Measurements from ENCODE around the gene RNF150.

The RNF150 gene

GRCh38 chr4:140869446-140869845 is 263.8 kb downstream of the RNF150 start:
- no peak for DNase-seq (ENCODE audit: low read depth in 2 of 3, low spot score in 2 of 3)

GRCh38 chr4:140867356-140867755 is 265.9 kb downstream of the RNF150 start:
- no peak for DNase-seq (ENCODE audit: low read depth in 2 of 3, low spot score in 2 of 3)

GRCh38 chr4:140866492-140867005 is 266.7 kb downstream of the RNF150 start:
- DNase-seq (ENCODE audit: low read depth in 2 of 3, low spot score in 2 of 3), result no peak

DNA sequence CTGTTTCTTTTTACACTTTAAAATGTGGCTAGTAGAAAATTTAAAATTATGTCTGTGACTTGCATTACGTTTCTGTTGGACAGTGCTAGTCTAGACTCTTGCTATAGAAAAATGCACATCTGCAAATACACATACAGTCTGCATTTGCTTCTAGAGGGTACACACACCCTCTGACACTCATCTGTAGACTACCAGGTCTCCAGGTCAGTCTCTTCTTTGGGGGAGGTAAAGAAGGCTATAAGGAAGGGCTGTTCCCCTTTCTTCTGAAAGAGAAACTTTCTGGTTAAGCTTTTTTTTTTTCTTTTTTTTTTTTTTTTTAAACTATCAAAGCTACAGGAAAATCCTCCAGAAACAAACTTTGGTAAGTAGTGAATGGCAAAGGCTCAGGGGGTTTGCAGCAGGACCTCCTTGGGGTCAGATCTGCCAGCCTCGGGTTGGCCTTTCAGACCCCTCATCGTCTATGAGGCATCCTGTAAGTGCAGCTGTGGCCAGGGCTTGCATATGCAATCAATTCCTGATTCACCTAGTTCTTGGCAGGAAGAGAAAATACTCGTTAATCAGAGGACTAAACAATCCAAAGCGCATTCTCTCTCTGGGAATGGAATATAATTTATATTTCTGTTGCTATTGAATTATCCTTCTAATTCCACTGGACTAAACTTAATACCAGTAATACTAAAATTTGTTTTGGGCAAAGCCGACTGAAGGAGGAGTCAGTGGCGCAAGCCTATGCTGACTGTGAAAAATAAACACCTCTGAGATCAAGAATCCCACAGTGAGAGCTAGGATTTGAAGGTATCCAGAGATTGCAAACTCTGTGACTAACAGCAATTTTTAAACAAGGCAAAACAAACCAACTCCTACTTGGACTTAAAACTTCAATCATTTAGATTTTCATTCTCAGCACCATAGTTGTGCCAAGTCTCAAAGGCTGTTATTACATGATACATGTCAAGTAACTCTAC is 267.7 kb downstream of the RNF150 start:
- DNase-seq (ENCODE audit: low read depth in 2 of 3, low spot score in 2 of 3), result no peak

DNA sequence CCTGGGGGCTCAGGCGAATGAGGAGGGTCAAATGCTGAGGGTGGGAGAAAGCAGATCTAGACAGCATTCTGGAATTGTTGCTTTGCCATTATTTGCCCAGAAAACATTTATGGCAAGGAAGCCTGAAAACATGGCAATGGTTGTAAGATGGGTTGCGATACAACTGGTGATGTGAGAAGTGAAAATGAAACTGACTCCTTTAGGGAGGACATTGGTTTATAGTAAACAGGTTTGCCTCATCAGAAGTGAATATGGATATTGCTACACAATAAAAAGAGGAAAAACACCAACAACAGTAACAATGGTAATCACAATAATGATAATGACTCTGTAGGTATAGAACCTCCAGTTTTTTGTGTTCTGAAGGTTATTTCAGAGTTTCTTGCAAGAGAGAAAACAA is 270.1 kb downstream of the RNF150 start:
- no peak for DNase-seq (ENCODE audit: low read depth in 2 of 3, low spot score in 2 of 3)

- no peak for DNase-seq (ENCODE audit: low read depth in 2 of 3, low spot score in 2 of 3)
Measured at GRCh38 chr4:140862177-140862442, 271.2 kb downstream of the RNF150 start.

- no peak for DNase-seq (ENCODE audit: low read depth in 2 of 3, low spot score in 2 of 3)
Measured at GRCh38 chr4:140861359-140862176, 271.7 kb downstream of the RNF150 start.

DNA sequence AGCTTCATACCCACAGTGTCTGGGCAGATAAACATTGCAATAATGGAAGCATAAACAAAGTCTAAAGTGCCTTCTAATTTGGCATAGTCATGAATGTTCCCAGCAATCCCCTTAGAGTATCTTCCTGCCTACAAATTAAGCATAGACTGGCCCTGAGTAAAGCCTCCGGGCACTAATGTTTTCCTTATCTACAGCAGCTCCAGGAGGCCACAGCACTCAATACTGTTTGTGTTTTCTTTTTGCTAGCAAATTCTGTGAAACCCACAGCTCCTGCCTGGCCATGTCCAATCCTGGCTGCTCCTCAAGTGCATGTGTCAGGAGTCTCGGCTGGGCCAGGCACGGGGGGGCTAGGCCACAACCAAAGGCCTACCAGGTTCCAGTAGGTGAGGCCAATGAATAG is 274.4 kb downstream of the RNF150 start:
- no peak for DNase-seq (ENCODE audit: low read depth in 2 of 3, low spot score in 2 of 3)

- no peak for DNase-seq (ENCODE audit: low read depth in 2 of 3, low spot score in 2 of 3)
Measured at GRCh38 chr4:140857111-140857510, 276.2 kb downstream of the RNF150 start.

- no peak for DNase-seq (ENCODE audit: low read depth in 2 of 3, low spot score in 2 of 3)
Measured at GRCh38 chr4:140856621-140857062, 276.6 kb downstream of the RNF150 start.

- no peak for DNase-seq (ENCODE audit: low read depth in 2 of 3, low spot score in 2 of 3)
Measured at GRCh38 chr4:140854168-140854567, 279.1 kb downstream of the RNF150 start.

- DNase-seq (ENCODE audit: low read depth in 2 of 3, low spot score in 2 of 3), result no peak
Measured at GRCh38 chr4:140851804-140852203, 281.5 kb downstream of the RNF150 start.

- DNase-seq (ENCODE audit: low read depth in 2 of 3, low spot score in 2 of 3), result no peak
Measured at GRCh38 chr4:140851032-140851636, 282.1 kb downstream of the RNF150 start.

- DNase-seq (ENCODE audit: low read depth in 2 of 3, low spot score in 2 of 3), result no peak
Measured at GRCh38 chr4:140849526-140849925, 283.7 kb downstream of the RNF150 start.

DNA sequence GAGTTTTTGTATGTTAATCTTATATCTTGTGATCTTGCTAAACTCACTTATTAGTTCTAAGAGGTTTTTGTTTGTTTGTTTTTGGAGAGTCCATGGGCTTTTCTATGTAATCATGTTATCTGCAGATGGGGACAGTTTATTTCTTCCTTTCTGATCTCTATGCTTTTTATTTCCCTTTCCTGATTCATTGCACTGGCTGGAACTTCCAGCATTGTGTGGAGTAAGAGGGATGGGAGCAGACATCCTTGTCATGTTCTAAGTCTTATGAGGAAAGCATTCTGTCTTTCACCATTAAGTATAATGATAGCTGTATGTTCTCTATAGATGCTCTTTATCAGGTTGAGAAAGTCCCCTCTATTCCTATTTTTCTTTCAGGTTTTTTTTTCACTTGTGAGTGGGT is 286.5 kb downstream of the RNF150 start:
- DNase-seq (ENCODE audit: low read depth in 2 of 3, low spot score in 2 of 3), result no peak

- DNase-seq (ENCODE audit: low read depth in 2 of 3, low spot score in 2 of 3), result no peak
Measured at GRCh38 chr4:140844061-140844460, 289.2 kb downstream of the RNF150 start.

- no peak for DNase-seq (ENCODE audit: low read depth in 2 of 3, low spot score in 2 of 3)
Measured at GRCh38 chr4:140841186-140841585, 292.1 kb downstream of the RNF150 start.

- DNase-seq (ENCODE audit: low read depth in 2 of 3, low spot score in 2 of 3), result no peak
Measured at GRCh38 chr4:140839888-140840790, 293.1 kb downstream of the RNF150 start.

GRCh38 chr4:140839406-140839805 is 293.9 kb downstream of the RNF150 start:
- DNase-seq (ENCODE audit: low read depth in 2 of 3, low spot score in 2 of 3), result no peak

GRCh38 chr4:140837736-140838135 is 295.5 kb downstream of the RNF150 start:
- DNase-seq (ENCODE audit: low read depth in 2 of 3, low spot score in 2 of 3), result no peak

Measured in activated CD8-positive, alpha-beta memory T cell treated with anti-CD3 and anti-CD28 coated beads for 48 hours (primary cell).